CD14-positive monocyte (primary cell): ENCODE measurements around the gene ZNF234. TPM values are rescaled to one million over a fixed set of nuclear protein-coding genes. Genes with fewer than 3 reads are reported as not detected.

ENCODE experiments used
- DNase-seq, 3 donors: peaks; one replicate each; pipeline ENCODE4 v3.0.0-alpha.2; 2011 to 2022
- H2AFZ ChIP-seq: 2 replicates; pipeline ENCODE4 v1.6.0; 2012; ENCODE audit warnings: mild to moderate bottlenecking, low read depth, low read length, inconsistent platforms; ENCODE audit not compliant: insufficient read depth, poor library complexity, severe bottlenecking
- H3K27ac ChIP-seq, 2 donors: 1 replicate in 1 of 2; 2 replicates in 1 of 2; pipeline ENCODE4 v1.5.1; 2012 to 2013; ENCODE audit warnings: low read length in 2 of 2, control low read depth in 1 of 2, inconsistent platforms in 1 of 2, low read depth in 1 of 2, mild to moderate bottlenecking in 1 of 2
- H3K27me3 ChIP-seq, 2 donors: one replicate each; pipeline versions ENCODE4 v1.6.0 to v1.6.1; 2011 to 2013; ENCODE audit warnings: low read length in 2 of 2; ENCODE audit not compliant: control insufficient read depth in 2 of 2, insufficient read depth in 2 of 2
- H3K36me3 ChIP-seq, 2 donors: replicated peaks in 1 of 2; 1 replicate in 1 of 2; 2 replicates in 1 of 2; pipeline versions ENCODE4 v1.5.1 to v1.6.1; 2012 to 2013; ENCODE audit warnings: low read length in 2 of 2, control low read depth in 1 of 2, inconsistent platforms in 1 of 2, mild to moderate bottlenecking in 1 of 2; ENCODE audit not compliant: insufficient read depth in 2 of 2, control insufficient read depth in 1 of 2
- H3K4me1 ChIP-seq, 2 donors: 1 replicate in 1 of 2; 2 replicates in 1 of 2; pipeline versions ENCODE4 v1.5.1 to v1.6.1; 2012 to 2013; ENCODE audit warnings: low read length in 2 of 2, control low read depth in 1 of 2, inconsistent platforms in 1 of 2, mild to moderate bottlenecking in 1 of 2, moderate library complexity in 1 of 2; ENCODE audit not compliant: insufficient read depth in 2 of 2, control insufficient read depth in 1 of 2
- H3K4me2 ChIP-seq: replicated peaks from 2 replicates; pipeline ENCODE3; 2012; ENCODE audit warnings: low read length, moderate library complexity, mild to moderate bottlenecking; ENCODE audit not compliant: poor library complexity, severe bottlenecking; ENCODE audit errors: extremely low read depth
- H3K4me3 ChIP-seq, 3 experiments: fragments of 200-600 bp in 1 of 3; sonication (generic) in 1 of 3; replicated peaks in 1 of 3; 1 replicate in 2 of 3; 2 replicates in 1 of 3; pipeline ENCODE4 v1.5.1; 2011 to 2013; ENCODE audit warnings: low read length in 3 of 3, mild to moderate bottlenecking in 3 of 3, control low read depth in 2 of 3, low read depth in 2 of 3, inconsistent platforms in 1 of 3, moderate library complexity in 1 of 3
- H3K79me2 ChIP-seq: 2 replicates; pipeline ENCODE4 v1.6.0; 2012; ENCODE audit warnings: mild to moderate bottlenecking, control low read depth, inconsistent platforms, low read length, moderate library complexity; ENCODE audit not compliant: insufficient read depth
- H3K9ac ChIP-seq: 2 replicates; pipeline ENCODE4 v1.6.0; 2017; ENCODE audit warnings: low read length, mild to moderate bottlenecking; ENCODE audit not compliant: insufficient read depth, poor library complexity, severe bottlenecking
- H3K9me3 ChIP-seq, 2 donors: replicated peaks in 1 of 2; 1 replicate in 1 of 2; 2 replicates in 1 of 2; pipeline versions ENCODE4 v1.5.1 to v1.6.1; 2012 to 2013; ENCODE audit warnings: low read length in 2 of 2, control low read depth in 1 of 2; ENCODE audit not compliant: control insufficient read depth in 1 of 2, insufficient read depth in 1 of 2
- H4K20me1 ChIP-seq: 2 replicates; pipeline ENCODE4 v1.6.0; 2012; ENCODE audit warnings: mild to moderate bottlenecking, low read length, control low read depth, moderate library complexity; ENCODE audit not compliant: insufficient read depth
- H3K27ac Mint-ChIP-seq, 7 donors: one replicate each; pipeline ENCODE4 v1.8.0; 2020; ENCODE audit warnings: mild to moderate bottlenecking in 7 of 7, mixed read lengths in 7 of 7, moderate library complexity in 6 of 7, inconsistent platforms in 2 of 7
- H3K27me3 Mint-ChIP-seq, 3 donors: one replicate each; pipeline ENCODE4 v1.8.0; 2021 to 2022; ENCODE audit warnings: low read depth in 3 of 3, mild to moderate bottlenecking in 3 of 3, mixed read lengths in 3 of 3, moderate library complexity in 3 of 3, inconsistent platforms in 1 of 3
- H3K36me3 Mint-ChIP-seq, 2 donors: one replicate each; pipeline ENCODE4 v1.8.0; 2020; ENCODE audit warnings: mixed read lengths in 2 of 2, inconsistent platforms in 1 of 2, mild to moderate bottlenecking in 1 of 2
- H3K4me1 Mint-ChIP-seq: one replicate; pipeline ENCODE4 v1.8.0; 2020; ENCODE audit warnings: mild to moderate bottlenecking, mixed read lengths
- H3K4me3 Mint-ChIP-seq, 2 donors: one replicate each; pipeline ENCODE4 v1.8.0; 2020; ENCODE audit warnings: mild to moderate bottlenecking in 2 of 2, mixed read lengths in 2 of 2, moderate library complexity in 1 of 2
- H3K9me3 Mint-ChIP-seq, 7 donors: one replicate each; pipeline ENCODE4 v1.8.0; 2020 to 2022; ENCODE audit warnings: mixed read lengths in 7 of 7, mild to moderate bottlenecking in 6 of 7, moderate library complexity in 6 of 7, inconsistent platforms in 2 of 7
- CTCF ChIP-seq: fragments of 200-600 bp; IDR thresholded peaks from one replicate; pipeline ENCODE4 v1.8.0; 2022; ENCODE audit warnings: antibody characterized with exemption, mild to moderate bottlenecking
- WGBS: methylation state at CpG from one replicate; pipeline ENCODE4 v1.1.5; 2013; ENCODE audit warnings: missing lambda C conversion rate; ENCODE audit not compliant: insufficient coverage; 5-methylcytosine and 5-hydroxymethylcytosine counted together
- intact Hi-C, 2 donors: fragments of 100-400 bp; cut with micrococcal nuclease; formaldehyde crosslinking; loops; one replicate each; pipeline versions ENCODE4 v1.15.0 to v1.15.1; 2023
- polyA plus RNA-seq, 3 donors: library from polyadenylated mRNA; depleted of rRNA in 1 of 3; unstranded in 2 of 3; stranded (reverse) in 1 of 3; fragments of 300-500 nt in 2 of 3; fragments of >200 nt in 1 of 3; fragmentation: Illumina TruSeq in 2 of 3; gene quantifications; 1 replicate in 2 of 3; 2 replicates in 1 of 3; pipeline ENCODE4 v1.2.3, GENCODE V29; 2012 to 2021

The ZNF234 gene
- polyA plus RNA-seq, 3 donors = 0.73 to 2.3 (median 2.2) TPM

- H3K27me3 ChIP-seq = no peaks in the 10 kb centered on the region
- Mint-ChIP-seq H3K9me3 (peaks cover 51 to 81% (median 64%) of the 10 kb centered on the region in 7 donors), H3K27me3 (peaks cover 0 to 3% (median 3%) of the 10 kb centered on the region in 3 donors), H3K4me1 (no peaks in the 10 kb centered on the region), H3K27ac (no peak overlapping the region), H3K36me3 (peaks cover 52 to 59% of the 10 kb centered on the region in 2 donors), H3K4me3 (no peak overlapping the region)
- H3K4me2 ChIP-seq = no peak overlapping the region
- H3K36me3 ChIP-seq = peaks cover 36 to 62% of the 10 kb centered on the region in 2 donors
- H3K4me1 ChIP-seq = no peaks in the 10 kb centered on the region
- peaks cover 48 to 92% of the 10 kb centered on the region in 2 donors for H3K9me3 ChIP-seq
- H2AFZ ChIP-seq = no peak overlapping the region
- WGBS = no CpG with 5 or more reads among the region's 2 CpGs
- intact Hi-C loops = no loop called here
- no peaks in the 10 kb centered on the region for H3K79me2 ChIP-seq
- no peak for DNase-seq
- peak overlapping the region in 1 of 3 experiments; percentile 26 for H3K4me3 ChIP-seq
- H4K20me1 ChIP-seq = no peaks in the 10 kb centered on the region
- H3K27ac ChIP-seq = no peak overlapping the region
- no peak for TF ChIP-seq CTCF
- no peak overlapping the region for H3K9ac ChIP-seq
Measured at GRCh38 chr19:44156475-44156874, 15.1 kb downstream of the ZNF234 start.

- H3K9ac ChIP-seq = no peak overlapping the region
- peaks cover 3 to 24% of the 10 kb centered on the region in 2 donors for H3K36me3 ChIP-seq
- H3K4me1 ChIP-seq = peaks cover 11 to 16% of the 10 kb centered on the region in 2 donors
- 85% methylated on average over 2 of the region's 2 CpGs for WGBS
- Mint-ChIP-seq H3K27ac (no peak overlapping the region), H3K9me3 (peaks cover 33 to 85% (median 76%) of the 10 kb centered on the region in 7 donors), H3K4me3 (no peak overlapping the region), H3K4me1 (peaks cover 18% of the 10 kb centered on the region), H3K27me3 (peaks cover 1 to 10% (median 7%) of the 10 kb centered on the region in 3 donors), H3K36me3 (peaks cover 23 to 25% of the 10 kb centered on the region in 2 donors)
- DNase-seq = no peak
- no peak overlapping the region for H3K4me2 ChIP-seq
- no peak overlapping the region for H3K4me3 ChIP-seq
- H3K79me2 ChIP-seq = peaks cover 15% of the 10 kb centered on the region
- no peak overlapping the region for H3K27ac ChIP-seq
- no peaks in the 10 kb centered on the region for H4K20me1 ChIP-seq
- no peak overlapping the region for H2AFZ ChIP-seq
- no peak for TF ChIP-seq CTCF
- intact Hi-C loops = loop anchor here in 1 of 2 donors (5.0 kb wide), 2 partner anchors 49 to 71 kb away; partner anchors contain the start of genes ZNF224 and ZNF227
- H3K27me3 ChIP-seq = no peaks in the 10 kb centered on the region
- peaks cover 43 to 80% of the 10 kb centered on the region in 2 donors for H3K9me3 ChIP-seq
Measured at GRCh38 chr19:44163789-44164188, 22.4 kb downstream of the ZNF234 start.
